B cell (primary cell): ENCODE data around the gene THUMPD2.

Source experiments
- EZH2 ChIP-seq: IDR thresholded peaks from 2 replicates; pipeline ENCODE4 v1.6.1; 2012; ENCODE audit warnings: borderline replicate concordance, low read depth, mild to moderate bottlenecking, moderate library complexity, low read length; ENCODE audit not compliant: insufficient read depth, poor library complexity, severe bottlenecking
- TF ChIP-seq, protein P1 (sequence below): fragments of 200-600 bp; IDR thresholded peaks from one replicate; pipeline ENCODE4 v1.8.0; 2022; ENCODE audit warnings: antibody characterized with exemption, mild to moderate bottlenecking

GRCh38 chr2:39786761-39787522 lies 7.9 kb upstream of the THUMPD2 start:
- TF ChIP-seq, protein P1, sequence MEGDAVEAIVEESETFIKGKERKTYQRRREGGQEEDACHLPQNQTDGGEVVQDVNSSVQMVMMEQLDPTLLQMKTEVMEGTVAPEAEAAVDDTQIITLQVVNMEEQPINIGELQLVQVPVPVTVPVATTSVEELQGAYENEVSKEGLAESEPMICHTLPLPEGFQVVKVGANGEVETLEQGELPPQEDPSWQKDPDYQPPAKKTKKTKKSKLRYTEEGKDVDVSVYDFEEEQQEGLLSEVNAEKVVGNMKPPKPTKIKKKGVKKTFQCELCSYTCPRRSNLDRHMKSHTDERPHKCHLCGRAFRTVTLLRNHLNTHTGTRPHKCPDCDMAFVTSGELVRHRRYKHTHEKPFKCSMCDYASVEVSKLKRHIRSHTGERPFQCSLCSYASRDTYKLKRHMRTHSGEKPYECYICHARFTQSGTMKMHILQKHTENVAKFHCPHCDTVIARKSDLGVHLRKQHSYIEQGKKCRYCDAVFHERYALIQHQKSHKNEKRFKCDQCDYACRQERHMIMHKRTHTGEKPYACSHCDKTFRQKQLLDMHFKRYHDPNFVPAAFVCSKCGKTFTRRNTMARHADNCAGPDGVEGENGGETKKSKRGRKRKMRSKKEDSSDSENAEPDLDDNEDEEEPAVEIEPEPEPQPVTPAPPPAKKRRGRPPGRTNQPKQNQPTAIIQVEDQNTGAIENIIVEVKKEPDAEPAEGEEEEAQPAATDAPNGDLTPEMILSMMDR: no peak
- no peak for TF ChIP-seq EZH2
